Gastrocnemius medialis (tissue), 4 donors: Measurements from ENCODE around the gene RARS1. TPM values are rescaled to one million over a fixed set of nuclear protein-coding genes. Genes with fewer than 3 reads are reported as not detected.
A peak's percentile ranks its signal among the peaks of the same experiment; 100 is the strongest.

Experiments
- ATAC-seq, 2 donors: fragments of 150-250 bp; one replicate each; pipeline ENCODE4 v1.9.1; 2016
- DNase-seq, 2 donors: peaks; one replicate each; pipeline ENCODE4 v3.0.0-alpha.2; 2019
- H3K27ac ChIP-seq, 4 donors: fragments of 200-600 bp; sonication (generic); 1 replicate in 1 of 4; 2 replicates in 3 of 4; pipeline ENCODE4 v1.5.1; 2016 to 2018; ENCODE audit warnings: mild to moderate bottlenecking in 2 of 4, moderate library complexity in 1 of 4
- H3K27me3 ChIP-seq, 3 donors: fragments of 200-600 bp; sonication (generic) in 2 of 3; 1 replicate in 1 of 3; 2 replicates in 2 of 3; pipeline versions ENCODE4 v1.5.1 to v1.6.0; 2016 to 2019; ENCODE audit warnings: mild to moderate bottlenecking in 1 of 3, moderate library complexity in 1 of 3
- H3K36me3 ChIP-seq, 2 donors: fragments of 200-600 bp; sonication (generic) in 1 of 2; one replicate each; pipeline ENCODE4 v1.5.1; 2017 to 2018
- H3K4me1 ChIP-seq, 2 donors: fragments of 200-600 bp; sonication (generic) in 1 of 2; one replicate each; pipeline ENCODE4 v1.5.1; 2016 to 2017; ENCODE audit warnings: mild to moderate bottlenecking in 2 of 2
- H3K4me3 ChIP-seq, 4 donors: fragments of 200-600 bp; sonication (generic) in 3 of 4; 1 replicate in 1 of 4; 2 replicates in 3 of 4; pipeline ENCODE4 v1.5.1; 2016 to 2019; ENCODE audit warnings: mild to moderate bottlenecking in 2 of 4
- H3K9me3 ChIP-seq, 3 donors: fragments of 200-600 bp; sonication (generic) in 2 of 3; 1 replicate in 1 of 3; 2 replicates in 2 of 3; pipeline ENCODE4 v1.5.1; 2016 to 2019
- CTCF ChIP-seq, 5 experiments: fragments of 450-650 bp in 3 of 5; fragments of 200-600 bp in 2 of 5; sonication (generic) in 2 of 5; IDR thresholded peaks in 4 of 5; conservative IDR thresholded peaks in 1 of 5; 1 replicate in 4 of 5; 2 replicates in 1 of 5; pipeline ENCODE4 v1.5.1; 2016 to 2019; ENCODE audit warnings: antibody characterized with exemption in 5 of 5, mild to moderate bottlenecking in 3 of 5, moderate library complexity in 3 of 5
- POLR2A ChIP-seq, 2 donors: fragments of 450-650 bp; IDR thresholded peaks; one replicate each; pipeline ENCODE4 v1.6.1; 2017; ENCODE audit warnings: antibody characterized with exemption in 2 of 2, mild to moderate bottlenecking in 2 of 2, moderate library complexity in 2 of 2
- in situ Hi-C, 4 donors: fragments of 200-750 bp; cut with MboI; loops; one replicate each; pipeline versions ENCODE4 v1.15.0 to v1.8.0; 2017; ENCODE audit warnings: low sequenced_read_pairs in 4 of 4
- intact Hi-C: fragments of 100-400 bp; cut with DNase I; formaldehyde crosslinking; loops from one replicate; pipeline ENCODE4 v1.15.1; 2023; ENCODE audit warnings: low total_unique reads
- total RNA-seq, 4 donors: library from RNA; depleted of rRNA; stranded (reverse); fragments of >200 nt; gene quantifications; one replicate each; pipeline versions ENCODE4 v1.1.0 to v1.2.3, GENCODE V29; 2016

The RARS1 gene
- total RNA-seq, 4 donors from 2014 or later = 45.9 to 65.5 (median 52.7) TPM

DNA sequence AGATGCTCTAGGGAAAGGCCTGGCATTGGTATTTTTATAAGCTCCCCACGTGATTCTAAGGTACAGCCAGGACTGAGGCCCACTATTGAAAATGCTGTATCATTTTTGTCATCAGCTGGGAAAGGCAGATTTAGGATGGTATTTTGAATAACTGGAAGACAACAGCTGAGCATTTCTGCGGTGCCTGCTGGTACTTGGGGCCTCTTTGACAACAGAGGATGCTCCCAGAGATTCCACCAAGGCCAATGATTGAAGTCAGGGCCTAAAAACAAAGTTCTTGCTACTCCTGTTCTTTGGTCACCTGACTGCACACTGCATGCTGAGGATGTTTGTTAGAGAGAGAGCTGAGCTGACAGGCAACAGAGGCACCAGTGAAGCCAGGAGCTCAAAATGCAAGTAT is 50.9 kb downstream of the RARS1 start:
- H3K36me3 ChIP-seq = no peaks in the 10 kb centered on the region
- H3K27me3 ChIP-seq = peaks cover 3 to 7% (median 5%) of the 10 kb centered on the region in 3 donors
- H3K27ac ChIP-seq = no peak overlapping the region
- no peak for DNase-seq
- no peaks in the 10 kb centered on the region for H3K4me1 ChIP-seq
- no peak for TF ChIP-seq POLR2A (IDR thresholded peaks at IDR 0.05)
- TF ChIP-seq CTCF (IDR thresholded peaks at IDR 0.05 in 4 of 5, conservative IDR thresholded peaks at IDR 0.05 in 1 of 5) = no peak
- in situ Hi-C loops = no loop called here
- no peak for ATAC-seq
- H3K4me3 ChIP-seq = no peak overlapping the region
- H3K9me3 ChIP-seq = no peaks in the 10 kb centered on the region
- intact Hi-C loops = no loop called here

DNA sequence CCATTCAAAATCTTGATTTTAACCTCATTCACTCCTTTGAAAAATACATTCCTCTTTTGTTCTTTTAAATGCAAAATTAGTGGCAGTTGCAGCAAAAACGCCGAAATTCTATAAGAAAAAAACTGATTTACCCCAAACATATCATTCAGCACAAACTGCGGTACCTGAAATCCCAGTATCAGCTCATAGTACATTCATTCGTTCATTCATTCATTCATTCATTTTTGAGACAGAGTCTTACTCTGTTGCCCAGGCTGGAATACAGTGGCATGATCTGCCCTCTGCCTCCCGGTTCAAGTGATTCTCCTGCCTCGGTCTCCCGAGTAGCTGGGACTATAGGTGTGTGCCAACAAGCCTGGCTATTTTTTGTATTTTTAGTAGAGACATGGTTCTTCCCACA is 63.3 kb downstream of the RARS1 start:
- TF ChIP-seq CTCF (IDR thresholded peaks at IDR 0.05 in 4 of 5, conservative IDR thresholded peaks at IDR 0.05 in 1 of 5) (no peak), POLR2A (IDR thresholded peaks at IDR 0.05) (no peak)
- ATAC-seq (no peak), DNase-seq (no peak)
- no peaks in the 10 kb centered on the region for H3K27me3 ChIP-seq
- H3K36me3 ChIP-seq = no peaks in the 10 kb centered on the region
- in situ Hi-C loops = no loop called here
- H3K4me3 ChIP-seq = no peak overlapping the region
- peaks cover 14 to 22% of the 10 kb centered on the region in 2 donors for H3K4me1 ChIP-seq
- intact Hi-C loops = no loop called here
- no peak overlapping the region for H3K27ac ChIP-seq
- no peaks in the 10 kb centered on the region for H3K9me3 ChIP-seq

DNA sequence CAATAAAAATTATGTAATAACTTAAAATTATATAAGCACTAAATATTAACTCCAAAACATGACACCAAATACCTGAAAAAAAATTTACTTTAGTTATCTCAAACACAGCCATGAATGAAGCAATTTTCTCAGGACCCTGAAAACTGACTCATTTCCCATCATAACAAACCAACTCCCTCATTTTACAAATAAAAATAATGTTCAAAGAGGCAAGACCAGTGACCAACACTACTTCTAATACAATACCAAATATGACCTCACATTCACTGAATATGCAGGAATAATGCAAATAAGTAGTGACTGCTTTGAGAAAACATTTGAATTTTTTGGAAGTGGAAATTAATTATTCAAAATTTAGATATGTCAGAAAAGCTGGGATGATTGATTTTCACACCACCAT is 64.4 kb downstream of the RARS1 start:
- intact Hi-C loops (no loop called here), in situ Hi-C loops (no loop called here)
- Histone ChIP-seq H3K4me3 (no peak overlapping the region), H3K9me3 (no peaks in the 10 kb centered on the region), H3K4me1 (peaks cover 14 to 22% of the 10 kb centered on the region in 2 donors), H3K36me3 (no peaks in the 10 kb centered on the region), H3K27me3 (no peaks in the 10 kb centered on the region), H3K27ac (no peak overlapping the region)
- no peak for TF ChIP-seq POLR2A (IDR thresholded peaks at IDR 0.05)
- no peak for TF ChIP-seq CTCF (IDR thresholded peaks at IDR 0.05 in 4 of 5, conservative IDR thresholded peaks at IDR 0.05 in 1 of 5)
- no peak for DNase-seq
- no peak for ATAC-seq

- Histone ChIP-seq H3K27me3 (no peaks in the 10 kb centered on the region), H3K27ac (peak overlapping the region in 3 of 4 donors; percentile 41 to 60 (median 57)), H3K9me3 (no peaks in the 10 kb centered on the region), H3K36me3 (peaks cover 0 to under 1% of the 10 kb centered on the region in 2 donors), H3K4me3 (no peak overlapping the region), H3K4me1 (peaks cover 16 to 24% of the 10 kb centered on the region in 2 donors)
- intact Hi-C loops (no loop called here), in situ Hi-C loops (no loop called here)
- ATAC-seq (peak; percentile 70 to 77), DNase-seq (no peak)
- TF ChIP-seq CTCF (IDR thresholded peaks at IDR 0.05 in 4 of 5, conservative IDR thresholded peaks at IDR 0.05 in 1 of 5) (no peak), POLR2A (IDR thresholded peaks at IDR 0.05) (no peak)
Measured at GRCh38 chr5:168552146-168552545, 65.9 kb downstream of the RARS1 start.
